IPS DF 4.7 (cell line): ENCODE data around the gene EGLN2.
"Not testable (repeated sequence)": the region's sequence is repeated elsewhere in the genome, so short reads cannot be mapped to it uniquely, and the experiment has no call there.

Source experiments
- DNase-seq: peaks from one replicate; pipeline ENCODE4 v3.0.0-alpha.2; 2013; ENCODE audit warnings: low spot score; ENCODE audit errors: extremely low read depth

EGLN2 gene

DNA sequence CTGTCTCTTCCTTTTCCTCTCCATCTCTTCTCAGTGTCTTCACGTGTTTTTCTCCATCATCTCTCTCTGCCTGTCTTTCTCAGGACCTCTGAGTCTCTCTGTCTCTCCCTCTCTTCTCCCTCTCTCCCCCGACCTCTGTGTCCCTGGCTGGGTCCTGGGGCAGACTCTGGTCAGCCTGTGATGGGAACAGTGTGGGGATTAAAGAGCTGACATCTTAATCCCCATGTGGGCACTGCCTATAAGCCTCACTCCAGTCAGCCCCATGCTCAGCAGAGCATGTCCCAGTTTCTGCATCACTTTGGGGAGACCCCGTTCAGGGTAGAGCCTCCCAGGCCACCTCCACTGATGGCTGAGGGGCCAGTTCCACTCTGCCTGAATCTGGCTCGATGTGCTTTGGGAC lies 16.2 kb downstream of the EGLN2 start:
- no peak for DNase-seq

DNA sequence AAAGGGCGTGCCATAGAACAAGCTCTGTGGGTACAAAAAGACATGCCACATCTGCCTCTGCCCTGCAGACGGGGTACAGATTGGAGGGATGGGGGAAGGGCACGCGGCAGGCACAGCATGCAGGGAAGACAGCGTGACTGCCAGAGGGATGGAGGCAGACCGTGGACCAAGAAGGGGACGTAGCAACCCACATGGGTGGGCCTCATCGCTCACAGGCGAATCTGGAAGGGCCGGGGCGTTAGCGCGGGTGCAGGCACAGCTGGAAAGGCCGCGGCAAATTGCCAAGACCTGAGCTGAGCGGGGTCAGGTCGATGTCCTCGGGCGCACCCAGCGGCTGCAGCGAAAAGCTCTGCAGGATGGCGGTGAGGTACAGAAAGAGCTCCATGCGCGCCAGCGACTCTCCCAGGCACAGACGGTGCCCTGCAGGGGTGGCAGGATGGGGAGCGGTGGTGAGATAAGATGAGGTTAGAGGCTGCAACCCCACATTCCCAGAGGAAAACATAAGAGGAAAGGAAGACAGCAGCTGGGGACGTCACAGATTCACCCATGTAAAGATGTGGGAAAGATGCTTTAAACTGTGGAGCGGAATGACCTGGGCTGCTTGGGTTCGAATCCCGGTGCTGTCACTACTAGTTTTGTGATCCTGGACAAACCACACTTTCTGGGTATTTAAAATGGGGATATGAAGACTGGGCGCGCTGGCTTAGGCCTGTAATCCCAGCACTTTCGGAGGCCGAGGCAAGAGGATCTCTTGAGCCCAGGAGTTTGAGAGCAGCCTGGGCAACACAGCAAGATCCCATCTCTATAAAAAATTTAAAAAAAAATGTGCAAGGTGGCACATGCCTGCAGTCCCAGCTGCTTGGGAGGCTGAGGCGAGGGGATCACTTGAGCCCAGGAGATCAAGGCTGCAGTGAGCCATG lies 19.7 kb downstream of the EGLN2 start:
- DNase-seq, result not testable (repeated sequence)

- not testable (repeated sequence) for DNase-seq
Observed at GRCh38 chr19:40819479-40820234, 20.7 kb downstream of the EGLN2 start.

DNA sequence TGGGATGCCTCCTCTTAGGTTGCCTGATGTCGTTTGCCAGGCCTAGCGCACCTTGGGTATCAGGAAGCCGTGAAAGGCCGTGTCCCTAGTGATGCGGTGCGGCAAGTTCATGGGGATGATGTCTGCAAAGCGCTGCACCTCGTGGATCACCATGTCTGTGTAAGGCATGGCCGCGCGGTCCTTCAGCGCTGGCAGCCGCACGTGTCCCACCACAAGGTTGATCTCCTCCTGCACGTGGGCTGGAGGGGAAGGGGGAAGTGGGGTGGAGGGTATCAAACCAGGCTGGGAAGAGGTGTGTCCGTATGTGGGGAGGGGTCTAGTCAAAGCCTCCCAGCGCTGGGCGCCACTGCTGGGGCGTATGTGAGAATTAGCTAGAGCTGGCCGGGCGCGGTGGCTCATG lies 23.2 kb downstream of the EGLN2 start:
- no peak for DNase-seq

DNA sequence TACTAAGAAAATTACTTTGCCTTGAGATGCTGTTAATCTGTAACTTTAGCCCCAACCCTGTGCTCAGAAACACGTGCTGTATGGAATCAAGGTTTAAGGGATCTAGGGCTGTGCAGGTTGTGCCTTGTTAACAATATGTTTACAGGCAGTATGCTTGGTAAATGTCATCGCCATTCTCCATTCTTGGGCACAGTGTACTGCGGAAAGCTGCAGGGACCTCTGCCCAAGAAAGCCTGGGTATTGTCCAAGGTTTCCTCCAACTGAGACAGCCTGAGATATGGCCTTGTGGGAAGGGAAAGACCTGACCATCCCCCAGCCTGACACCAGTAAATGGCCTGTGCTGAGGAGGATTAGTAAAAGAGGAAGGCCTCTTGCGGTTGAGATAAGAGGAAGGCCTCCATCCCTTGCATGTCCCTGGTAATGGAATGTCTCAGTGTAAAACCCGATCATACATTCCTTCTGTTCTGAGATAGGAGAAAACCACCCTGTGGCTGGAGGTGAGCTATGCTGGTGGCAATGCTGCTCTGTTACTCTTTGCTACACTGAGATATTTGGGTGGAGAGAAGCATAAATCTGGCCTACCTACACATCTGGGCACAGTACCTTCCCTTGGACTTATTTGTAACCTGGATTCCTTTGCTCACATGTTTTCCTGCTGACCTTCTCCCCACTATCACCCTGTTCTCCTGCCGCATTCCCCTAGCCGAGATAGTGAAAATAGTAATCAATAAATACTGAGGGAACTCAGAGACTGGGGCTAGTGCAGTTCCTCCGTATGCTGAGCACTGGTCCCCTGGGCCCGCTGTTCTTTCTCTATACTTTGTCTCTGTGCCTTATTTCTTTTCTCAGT lies 23.9 kb downstream of the EGLN2 start:
- not testable (repeated sequence) for DNase-seq

GRCh38 chr19:40824916-40825315 lies 25.9 kb downstream of the EGLN2 start:
- DNase-seq, result not testable (repeated sequence)

GRCh38 chr19:40825460-40826095 lies 26.6 kb downstream of the EGLN2 start:
- not testable (repeated sequence) for DNase-seq

- not testable (repeated sequence) for DNase-seq
Observed at GRCh38 chr19:40826312-40826698, 27.3 kb downstream of the EGLN2 start.

- not testable (repeated sequence) for DNase-seq
Observed at GRCh38 chr19:40826699-40827385, 27.9 kb downstream of the EGLN2 start.

DNA sequence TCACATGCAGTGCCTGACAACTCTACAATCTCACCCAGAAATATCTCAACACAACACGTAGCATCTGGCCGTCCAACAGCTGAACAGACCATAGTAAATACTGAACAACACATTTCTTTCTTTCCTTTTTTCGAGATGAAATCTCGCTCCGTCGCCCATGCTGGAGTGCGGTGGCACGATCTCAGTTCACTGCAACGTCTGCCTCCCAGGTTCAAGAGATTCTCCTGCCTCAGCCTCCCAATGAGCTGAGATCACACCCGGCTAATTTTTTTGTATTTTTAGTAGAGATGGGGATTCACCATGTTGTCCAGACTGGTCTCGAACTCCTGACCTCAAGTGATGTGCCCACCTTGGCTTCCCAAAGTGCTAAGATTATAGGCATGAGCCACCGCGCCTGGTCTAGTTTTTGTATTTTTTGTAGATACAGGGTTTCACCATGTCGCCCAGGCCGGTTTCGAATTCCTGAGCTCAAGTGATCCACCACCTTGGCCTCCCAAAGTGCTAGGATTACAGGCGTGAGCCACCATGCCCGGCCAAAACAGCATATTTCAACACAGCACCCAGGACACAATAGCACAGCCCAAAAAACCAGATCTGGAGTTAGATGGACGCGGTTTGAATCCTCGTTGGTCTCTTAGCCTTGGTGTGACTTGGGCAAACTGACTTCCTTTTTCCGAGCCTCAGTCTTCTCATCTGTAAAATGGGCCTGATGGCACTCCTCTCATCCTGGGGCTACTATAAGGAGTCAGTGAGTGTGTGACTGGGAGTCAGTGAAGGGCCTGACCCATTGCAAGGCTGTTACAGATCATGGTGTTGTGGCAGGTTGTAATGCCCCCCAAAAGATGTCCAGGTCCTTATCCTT lies 28.6 kb downstream of the EGLN2 start:
- DNase-seq, result no peak

GRCh38 chr19:40829205-40829604 lies 30.2 kb downstream of the EGLN2 start:
- DNase-seq, result no peak

GRCh38 chr19:40830741-40831140 lies 31.8 kb downstream of the EGLN2 start:
- not testable (repeated sequence) for DNase-seq

DNA sequence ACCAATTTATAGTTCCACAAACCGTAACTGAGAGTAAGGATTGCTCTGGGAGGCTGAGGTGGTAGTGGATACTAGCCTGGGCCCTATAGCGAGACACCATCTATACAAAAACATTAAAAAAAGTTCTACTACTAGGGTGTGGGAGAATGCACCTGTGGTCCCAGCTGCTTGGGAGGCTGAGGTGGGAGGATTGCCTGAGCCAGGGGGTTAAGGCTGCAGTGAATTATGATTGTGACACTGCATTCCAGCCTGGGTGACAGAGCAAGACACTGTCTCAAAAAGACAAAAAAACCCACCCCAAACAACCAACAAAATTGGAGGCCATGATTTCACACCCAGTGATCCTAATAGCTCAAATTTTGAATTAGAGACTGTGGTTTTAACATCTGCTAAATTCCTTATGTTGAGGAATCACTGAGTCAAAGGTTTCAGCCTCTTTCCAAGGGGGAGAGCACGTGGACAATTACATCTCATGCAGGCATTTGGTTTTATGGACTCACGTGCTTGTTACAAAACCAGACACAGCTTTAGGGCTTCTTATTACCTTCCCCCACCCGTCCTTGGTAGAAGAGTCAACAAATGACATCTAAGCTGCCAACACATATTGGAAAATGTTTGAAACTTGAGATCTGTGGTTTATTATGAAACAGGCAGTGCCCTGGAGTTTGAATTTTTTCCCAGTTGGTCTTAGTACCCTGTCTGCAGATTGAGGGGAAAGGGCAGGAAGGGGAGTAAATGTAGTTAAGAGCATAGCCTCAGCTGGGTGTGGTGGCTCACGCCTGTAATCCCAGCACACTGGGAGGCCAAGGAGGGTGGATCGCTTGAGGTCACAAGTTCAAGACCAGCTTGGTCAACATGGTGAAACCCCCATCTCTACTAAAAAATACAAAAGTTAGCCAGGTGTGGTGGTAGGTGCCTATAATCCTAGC lies 32.8 kb downstream of the EGLN2 start:
- no peak for DNase-seq

GRCh38 chr19:40832431-40832790 lies 33.4 kb downstream of the EGLN2 start:
- not testable (repeated sequence) for DNase-seq

DNA sequence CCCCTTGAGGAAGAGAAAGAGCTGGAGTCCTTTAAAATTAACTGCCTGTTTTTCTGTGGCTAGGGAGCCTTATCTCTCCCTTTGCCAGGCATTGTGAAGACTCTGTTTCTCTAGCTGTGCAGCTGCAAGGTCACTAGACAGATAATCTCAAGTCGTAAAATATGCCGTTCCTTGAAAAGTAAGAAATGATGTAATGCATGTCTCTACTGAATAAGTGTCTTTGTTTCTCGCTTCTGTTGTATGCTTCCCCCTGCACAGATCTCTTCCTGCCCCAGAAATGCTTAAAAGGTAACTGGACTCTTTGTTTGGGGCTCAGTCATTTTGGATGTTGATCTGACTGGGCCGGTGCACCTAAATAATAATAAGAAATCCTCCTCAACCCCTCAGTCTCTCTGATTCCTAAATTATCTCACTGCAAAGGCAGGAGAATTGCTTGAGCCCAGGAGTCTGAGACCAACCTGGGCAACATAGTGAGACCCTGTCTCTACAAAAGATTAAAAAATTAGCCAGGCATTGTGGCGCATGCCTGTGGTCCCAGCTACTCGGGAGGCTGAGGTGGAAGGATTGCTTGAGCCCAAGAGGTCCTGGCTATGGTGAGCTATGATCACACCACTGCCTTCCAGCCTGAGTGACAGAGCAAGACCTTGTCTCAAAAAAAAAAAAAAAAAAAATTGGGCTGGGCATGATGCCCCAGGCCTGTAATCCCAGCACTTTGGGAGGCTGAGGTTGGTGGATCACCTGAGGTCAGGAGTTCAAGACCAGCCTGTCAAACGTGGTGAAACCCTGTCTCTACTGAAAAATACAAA lies 34.9 kb downstream of the EGLN2 start:
- not testable (repeated sequence) for DNase-seq

- DNase-seq, result no peak
Observed at GRCh38 chr19:40836754-40837429, 37.9 kb downstream of the EGLN2 start.

- DNase-seq, result not testable (repeated sequence)
Observed at GRCh38 chr19:40838477-40838876, 39.5 kb downstream of the EGLN2 start.
